Heart left ventricle (tissue), 13 donors: ENCODE data around the gene IL31RA.

ENCODE experiments used
- CTCF ChIP-seq, 12 donors: fragments of 200-600 bp; sonication (generic) in 4 of 12; IDR thresholded peaks; one replicate each; pipeline versions ENCODE4 v1.5.0 to v1.8.0; 2018 to 2022; ENCODE audit warnings: antibody characterized with exemption in 12 of 12, mild to moderate bottlenecking in 5 of 12
- POLR2A ChIP-seq, 2 donors: fragments of 450-650 bp; IDR thresholded peaks; one replicate each; pipeline ENCODE4 v1.6.1; 2017; ENCODE audit warnings: antibody characterized with exemption in 2 of 2, mild to moderate bottlenecking in 2 of 2, moderate library complexity in 2 of 2
- donor health status: ischemic (EF 13 %, LVEDD 7.1; RV severe dilation, severe dysfunction).
- donor health status: DM: no; HTN: yes; CAD: no.
- donor health status: DM: no; HTN: no; CAD: no.
- donor health status: ischemic (EF 25% LVEDD 6.9; RV normal size, moderate dysfunction).
- donor health status: ischemic (EF 25% LVEDD 5.7; RV mildly dilated, moderate dysfunction).
- donor health status: ischemic (EF 35%, LVEDD 5.7; RV mildly dilated, moderate dysfunction).
- donor health status: nonischemic (EF 11% LVEDD 7.7; RV severe dilation, severe dysfunction).
- donor health status: DM: yes; HTN: yes; CAD: no.
- donor health status: PGD.
- donor health status: ischemic (EF 29% LVEDD 5.4; RV normal size, mild dysfunction).
- donor health status: nonischemic (EF 23%, LVEDD 6.1; RV moderate dilation, normal function).

GRCh38 chr5:55829956-55830355 is 21.2 kb upstream of the IL31RA start:
- TF ChIP-seq CTCF (IDR thresholded peaks at IDR 0.05) (no peak), POLR2A (IDR thresholded peaks at IDR 0.05) (no peak)
